Esophagus squamous epithelium (tissue), 5 donors: ENCODE measurements around the gene ZBTB24. TPM values are rescaled to one million over a fixed set of nuclear protein-coding genes. Genes with fewer than 3 reads are reported as not detected.

ENCODE experiments used
- DNase-seq: peaks from one replicate; lab custom pipeline; 2025; lab: John Stamatoyannopoulos, UW
- H3K27ac ChIP-seq, 4 donors: fragments of 200-600 bp; sonication (generic); one replicate each; pipeline ENCODE4 v1.5.1; 2016 to 2019; ENCODE audit warnings: mild to moderate bottlenecking in 1 of 4
- H3K27me3 ChIP-seq, 4 donors: fragments of 200-600 bp; sonication (generic); 1 replicate in 3 of 4; 2 replicates in 1 of 4; pipeline versions ENCODE4 v1.5.1 to v1.6.0; 2017 to 2021; ENCODE audit warnings: antibody characterized with exemption in 1 of 4
- H3K36me3 ChIP-seq, 3 donors: fragments of 200-600 bp; sonication (generic); one replicate each; pipeline ENCODE4 v1.5.1; 2016 to 2019
- H3K4me1 ChIP-seq, 3 donors: fragments of 200-600 bp; sonication (generic); one replicate each; pipeline ENCODE4 v1.5.1; 2017 to 2019
- H3K4me3 ChIP-seq, 4 donors: fragments of 200-600 bp; sonication (generic); 1 replicate in 3 of 4; 2 replicates in 1 of 4; pipeline ENCODE4 v1.5.1; 2016 to 2019; ENCODE audit warnings: mild to moderate bottlenecking in 2 of 4, moderate library complexity in 1 of 4
- H3K9me3 ChIP-seq, 3 donors: fragments of 200-600 bp; sonication (generic); one replicate each; pipeline ENCODE4 v1.5.1; 2016 to 2019
- CTCF ChIP-seq, 6 experiments: fragments of 450-650 bp in 4 of 6; fragments of 200-600 bp in 2 of 6; sonication (generic) in 2 of 6; IDR thresholded peaks; one replicate each; pipeline ENCODE4 v1.5.1; 2016 to 2019; ENCODE audit warnings: antibody characterized with exemption in 6 of 6, mild to moderate bottlenecking in 4 of 6, moderate library complexity in 4 of 6
- POLR2A ChIP-seq, 4 donors: fragments of 450-650 bp; IDR thresholded peaks; one replicate each; pipeline ENCODE4 v1.6.1; 2017; ENCODE audit warnings: antibody characterized with exemption in 4 of 4, mild to moderate bottlenecking in 4 of 4, moderate library complexity in 3 of 4
- WGBS, 2 donors: methylation state at CpG; one replicate each; pipeline ENCODE4 v1.1.5; 2018; 5-methylcytosine and 5-hydroxymethylcytosine counted together
- intact Hi-C: fragments of 100-400 bp; cut with DNase I; formaldehyde crosslinking; loops from one replicate; pipeline ENCODE4 v1.15.0; 2022
- total RNA-seq, 4 donors: library from RNA; depleted of rRNA; stranded (reverse); fragments of >200 nt; gene quantifications; one replicate each; pipeline ENCODE4 v1.1.0, GENCODE V29; 2016
- donor health status: DM: yes; HTN: yes; CAD: no.

Gene ZBTB24
- total RNA-seq, 4 donors from 2014 or later: 3.9 to 8.4 (median 7.0) TPM

- Histone ChIP-seq H3K36me3 (no peaks in the 10 kb centered on the region), H3K27me3 (no peaks in the 10 kb centered on the region), H3K9me3 (no peaks in the 10 kb centered on the region), H3K4me1 (peaks cover 0 to 3% (median 0%) of the 10 kb centered on the region in 3 donors), H3K4me3 (peak overlapping the region in 1 of 4 donors; percentile 42), H3K27ac (no peak overlapping the region)
- DNase-seq: no peak
- intact Hi-C loops: no loop called here
- TF ChIP-seq POLR2A (IDR thresholded peaks at IDR 0.05) (no peak), CTCF (IDR thresholded peaks at IDR 0.05) (no peak)
- 45 to 57% methylated on average over 6 of the region's 6 CpGs for WGBS, 2 donors
These were observed 32.9 kb upstream of the ZBTB24 start for GRCh38 chr6:109515781-109516409.

GRCh38 chr6:109514946-109515345 lies 31.9 kb upstream of the ZBTB24 start:
- intact Hi-C loops: no loop called here
- no peaks in the 10 kb centered on the region for H3K36me3 ChIP-seq

GRCh38 chr6:109513571-109514071 lies 30.6 kb upstream of the ZBTB24 start:
- TF ChIP-seq CTCF (IDR thresholded peaks at IDR 0.05): no peak
- no peak for TF ChIP-seq POLR2A (IDR thresholded peaks at IDR 0.05)
- WGBS, 2 donors: 71 to 91% methylated on average over 2 of the region's 2 CpGs
- Histone ChIP-seq H3K4me3 (no peak overlapping the region), H3K27me3 (no peaks in the 10 kb centered on the region), H3K27ac (no peak overlapping the region), H3K4me1 (peaks cover 0 to 11% (median 3%) of the 10 kb centered on the region in 3 donors), H3K36me3 (no peaks in the 10 kb centered on the region), H3K9me3 (no peaks in the 10 kb centered on the region)
- no peak for DNase-seq
- intact Hi-C loops: no loop called here

More at GRCh38 chr6:109514946-109515345, 31.9 kb upstream of the ZBTB24 start:
- H3K9me3 ChIP-seq: no peaks in the 10 kb centered on the region
- peaks cover 0 to 3% (median 0%) of the 10 kb centered on the region in 3 donors for H3K4me1 ChIP-seq
- 80 to 93% methylated on average over 3 of the region's 3 CpGs for WGBS, 2 donors
- H3K4me3 ChIP-seq: no peak overlapping the region
- H3K27me3 ChIP-seq: no peaks in the 10 kb centered on the region
- DNase-seq: no peak
- no peak overlapping the region for H3K27ac ChIP-seq
- no peak for TF ChIP-seq CTCF (IDR thresholded peaks at IDR 0.05)
- no peak for TF ChIP-seq POLR2A (IDR thresholded peaks at IDR 0.05)

GRCh38 chr6:109512271-109512817 lies 29.3 kb upstream of the ZBTB24 start:
- Histone ChIP-seq H3K4me1 (peaks cover 0 to 15% (median 3%) of the 10 kb centered on the region in 3 donors), H3K36me3 (no peaks in the 10 kb centered on the region), H3K4me3 (no peak overlapping the region), H3K9me3 (no peaks in the 10 kb centered on the region), H3K27me3 (no peaks in the 10 kb centered on the region), H3K27ac (no peak overlapping the region)
- WGBS, 2 donors: 59 to 68% methylated on average over 2 of the region's 2 CpGs
- no peak for TF ChIP-seq CTCF (IDR thresholded peaks at IDR 0.05)
- no peak for TF ChIP-seq POLR2A (IDR thresholded peaks at IDR 0.05)
- DNase-seq: no peak
- intact Hi-C loops: no loop called here

GRCh38 chr6:109511832-109512231 lies 28.8 kb upstream of the ZBTB24 start:
- Histone ChIP-seq H3K9me3 (no peaks in the 10 kb centered on the region), H3K36me3 (no peaks in the 10 kb centered on the region), H3K27ac (no peak overlapping the region), H3K4me1 (peaks cover 0 to 15% (median 3%) of the 10 kb centered on the region in 3 donors), H3K27me3 (no peaks in the 10 kb centered on the region), H3K4me3 (no peak overlapping the region)
- no peak for TF ChIP-seq POLR2A (IDR thresholded peaks at IDR 0.05)
- TF ChIP-seq CTCF (IDR thresholded peaks at IDR 0.05): no peak
- no peak for DNase-seq
- intact Hi-C loops: no loop called here
- 69 to 72% methylated on average over 2 of the region's 2 CpGs for WGBS, 2 donors
